NCI-H2227 treated with DMSO at 0.1 percent for 48 hours (cell line): ENCODE data around the gene RASGRP3.

ENCODE experiments used
- DNase-seq: peaks from one replicate; lab custom pipeline; 2025; lab: John Stamatoyannopoulos, UW

Gene RASGRP3

GRCh38 chr2:33522576-33522975 is 46.1 kb downstream of the RASGRP3 start:
- peak; percentile 31 for DNase-seq

GRCh38 chr2:33525666-33526065 is 49.2 kb downstream of the RASGRP3 start:
- no peak for DNase-seq

- DNase-seq = no peak
These were observed 49.7 kb downstream of the RASGRP3 start for GRCh38 chr2:33526132-33526531.

GRCh38 chr2:33526921-33527320 is 50.5 kb downstream of the RASGRP3 start:
- no peak for DNase-seq

- no peak for DNase-seq
These were observed 52.0 kb downstream of the RASGRP3 start for GRCh38 chr2:33528441-33528950.

- DNase-seq = no peak
These were observed 53.5 kb downstream of the RASGRP3 start for GRCh38 chr2:33529771-33530481.

- DNase-seq = no peak
These were observed 54.5 kb downstream of the RASGRP3 start for GRCh38 chr2:33530690-33531548.

- DNase-seq = no peak
These were observed 55.2 kb downstream of the RASGRP3 start for GRCh38 chr2:33531549-33532059.

GRCh38 chr2:33532146-33532545 is 55.7 kb downstream of the RASGRP3 start:
- no peak for DNase-seq

GRCh38 chr2:33532966-33533365 is 56.5 kb downstream of the RASGRP3 start:
- DNase-seq = no peak

GRCh38 chr2:33535421-33535820 is 59.0 kb downstream of the RASGRP3 start:
- DNase-seq = no peak

GRCh38 chr2:33541243-33541642 is 64.8 kb downstream of the RASGRP3 start:
- no peak for DNase-seq

- DNase-seq = no peak
These were observed 73.8 kb downstream of the RASGRP3 start for GRCh38 chr2:33550206-33550605.

- no peak for DNase-seq
These were observed 76.5 kb downstream of the RASGRP3 start for GRCh38 chr2:33552758-33553461.

- DNase-seq = no peak
These were observed 79.2 kb downstream of the RASGRP3 start for GRCh38 chr2:33555681-33556080.

GRCh38 chr2:33559328-33559727 is 82.9 kb downstream of the RASGRP3 start:
- no peak for DNase-seq

- no peak for DNase-seq
These were observed 83.6 kb downstream of the RASGRP3 start for GRCh38 chr2:33560017-33560416.

- DNase-seq = no peak
These were observed 85.4 kb downstream of the RASGRP3 start for GRCh38 chr2:33561872-33562271.

- no peak for DNase-seq
These were observed 94.2 kb downstream of the RASGRP3 start for GRCh38 chr2:33570681-33571080.

GRCh38 chr2:33573657-33574056 is 97.2 kb downstream of the RASGRP3 start:
- DNase-seq = no peak

- DNase-seq = no peak
These were observed 100.6 kb downstream of the RASGRP3 start for GRCh38 chr2:33577084-33577483.

- DNase-seq = no peak
These were observed 101.2 kb downstream of the RASGRP3 start for GRCh38 chr2:33577668-33578067.
